ENCODE data around the gene CCDC106.

The CCDC106 gene

GRCh38 chr19:55686311-55687050, 38.5 kb downstream of the CCDC106 start:
- H3K27ac ChIP-seq = no peak overlapping the region
- no peak for DNase-seq (ENCODE audit: low spot score)
- no peak for TF ChIP-seq CTCF (conservative IDR thresholded peaks at IDR 0.05; ENCODE audit: low read depth)
- CTCF ChIA-PET = no interaction called here
- POLR2A ChIA-PET (ENCODE audit: low non-redundant PET) = no interaction called here

GRCh38 chr19:55687281-55688201, 39.5 kb downstream of the CCDC106 start:
- ChIA-PET CTCF (no interaction called here), POLR2A (ENCODE audit: low non-redundant PET) (no interaction called here)
- peak overlapping the region; percentile 12; the same call in 1 of the 2 replicates for H3K27ac ChIP-seq
- TF ChIP-seq CTCF (conservative IDR thresholded peaks at IDR 0.05; ENCODE audit: low read depth) = no peak
- DNase-seq (ENCODE audit: low spot score) = no peak

GRCh38 chr19:55688422-55689218, 40.6 kb downstream of the CCDC106 start:
- DNase-seq (ENCODE audit: low spot score) = no peak
- H3K27ac ChIP-seq = peak overlapping the region; percentile 12; the same call in 1 of the 2 replicates
- POLR2A ChIA-PET (ENCODE audit: low non-redundant PET) = no interaction called here
- no peak for TF ChIP-seq CTCF (conservative IDR thresholded peaks at IDR 0.05; ENCODE audit: low read depth)
- CTCF ChIA-PET = no interaction called here

- CTCF ChIA-PET = no interaction called here
- TF ChIP-seq CTCF (conservative IDR thresholded peaks at IDR 0.05; ENCODE audit: low read depth) = no peak
- no peak for DNase-seq (ENCODE audit: low spot score)
- H3K27ac ChIP-seq = no peak overlapping the region
- POLR2A ChIA-PET (ENCODE audit: low non-redundant PET) = no interaction called here
These were observed 41.5 kb downstream of the CCDC106 start for GRCh38 chr19:55689411-55690108.

GRCh38 chr19:55690109-55690768, 42.2 kb downstream of the CCDC106 start:
- POLR2A ChIA-PET (ENCODE audit: low non-redundant PET) = no interaction called here
- no peak overlapping the region for H3K27ac ChIP-seq

More at GRCh38 chr19:55690109-55690768, 42.2 kb downstream of the CCDC106 start:
- DNase-seq (ENCODE audit: low spot score) = no peak
- TF ChIP-seq CTCF (conservative IDR thresholded peaks at IDR 0.05; ENCODE audit: low read depth) = no peak
- CTCF ChIA-PET = no interaction called here
